HAP-1 (cell line): ENCODE results near the gene EFNA2.
A peak's percentile ranks its signal among the peaks of the same experiment; 100 is the strongest.
"Not testable (repeated sequence)": the region's sequence is repeated elsewhere in the genome, so short reads cannot be mapped to it uniquely, and the experiment has no call there.

ENCODE experiments used
- DNase-seq, 2 experiments: peaks; one replicate each; pipeline ENCODE4 v3.0.0-alpha.2; 2016 to 2020; ENCODE audit warnings: low spot score in 2 of 2
- H3K27me3 ChIP-seq: fragments of 250-450 bp; sonication (Bioruptor Pico); 2 replicates; pipeline ENCODE4 v1.5.1; 2020; ENCODE audit warnings: low read depth, mild to moderate bottlenecking, moderate library complexity
- H3K36me3 ChIP-seq: fragments of 250-450 bp; sonication (Bioruptor Pico); replicated peaks from 2 replicates; pipeline ENCODE4 v1.5.1; 2020; ENCODE audit warnings: mild to moderate bottlenecking
- H3K4me1 ChIP-seq: fragments of 250-450 bp; sonication (Bioruptor Pico); 2 replicates; pipeline ENCODE4 v1.5.1; 2020; ENCODE audit warnings: mild to moderate bottlenecking
- H3K4me3 ChIP-seq: fragments of 250-450 bp; sonication (Bioruptor Pico); 2 replicates; pipeline ENCODE4 v1.5.1; 2020; ENCODE audit warnings: mild to moderate bottlenecking, moderate library complexity
- H3K9me3 ChIP-seq: fragments of 250-450 bp; sonication (Bioruptor Pico); 2 replicates; pipeline ENCODE4 v1.5.1; 2020; ENCODE audit warnings: mild to moderate bottlenecking, moderate library complexity
- in situ Hi-C: fragments of 300-500 bp; cut with MboI; formaldehyde crosslinking; loops from 3 replicates; pipeline ENCODE4 v1.14.3; 2020; ENCODE audit warnings: low sequenced_read_pairs, inconsistent platforms, mixed read lengths

The EFNA2 gene

DNA sequence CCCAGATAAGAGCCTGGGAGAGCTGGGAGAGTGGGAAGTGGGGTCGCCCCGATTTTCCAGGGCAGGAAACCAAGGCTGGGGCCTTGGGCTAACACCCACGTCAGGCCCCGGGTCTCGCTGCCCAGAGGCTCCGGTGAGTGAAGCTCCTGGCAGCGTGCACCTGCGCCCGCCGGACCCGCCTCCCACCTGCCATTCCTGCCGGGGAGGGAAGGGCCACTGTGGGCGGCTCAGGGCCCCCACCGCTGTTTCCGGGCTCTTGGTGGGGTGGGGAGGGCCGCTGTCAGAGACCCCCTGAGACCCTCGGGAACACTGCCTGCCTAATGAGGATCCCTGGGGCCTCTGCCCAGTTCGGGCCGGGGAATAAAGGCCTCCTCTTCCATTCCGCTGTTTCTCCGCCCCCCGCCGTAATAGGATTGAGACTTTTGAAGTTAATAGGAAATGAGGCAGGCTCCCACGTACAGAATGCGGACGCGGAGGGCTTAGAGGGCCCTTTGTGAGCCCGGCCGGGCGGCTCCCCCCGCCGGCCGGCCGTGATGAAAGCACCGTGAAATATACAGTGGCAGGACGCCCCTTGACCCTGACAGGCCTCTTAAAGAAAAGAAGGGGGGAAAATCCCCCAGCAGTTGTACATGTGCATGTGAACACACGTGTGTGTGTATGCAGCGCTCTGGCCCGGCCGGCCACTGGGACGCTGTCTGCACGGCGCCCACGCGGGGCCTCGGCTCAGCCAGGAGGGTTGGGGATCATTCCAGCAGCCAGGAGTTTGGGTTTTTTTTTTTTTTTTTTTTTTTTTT is 33.2 kb downstream of the EFNA2 start:
- peak in 1 of 2 experiments; percentile 55 for DNase-seq
- peaks cover 3% of the 10 kb centered on the region; the same call in 1 of the 2 replicates for H3K4me1 ChIP-seq
- H3K9me3 ChIP-seq: no peaks in the 10 kb centered on the region
- in situ Hi-C loops: no loop called here
- H3K4me3 ChIP-seq: no peak overlapping the region
- H3K27me3 ChIP-seq: no peaks in the 10 kb centered on the region; the same call in 1 of the 2 replicates
- no peaks in the 10 kb centered on the region for H3K36me3 ChIP-seq

DNA sequence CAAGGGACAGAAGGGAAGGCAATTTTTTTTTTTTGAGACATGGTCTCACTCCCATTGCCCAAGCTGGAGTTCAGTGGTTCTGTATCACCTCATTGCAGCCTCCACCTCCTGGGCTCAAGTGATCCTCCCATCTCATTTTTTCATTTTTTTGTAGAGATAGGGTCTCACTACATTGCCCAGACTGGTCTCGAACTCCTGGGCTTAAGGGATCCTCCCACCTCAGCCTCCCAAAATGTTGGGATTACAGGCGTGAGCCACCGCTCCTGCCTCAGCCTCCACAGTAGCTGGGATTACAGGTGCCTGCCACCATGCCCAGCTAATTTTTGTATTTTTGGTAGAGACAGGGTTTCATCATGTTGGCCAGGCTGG is 34.6 kb downstream of the EFNA2 start:
- H3K9me3 ChIP-seq, in situ Hi-C loops, H3K27me3 ChIP-seq, H3K4me3 ChIP-seq, DNase-seq, H3K36me3 ChIP-seq: not testable (repeated sequence)
- H3K4me1 ChIP-seq: peaks cover 11% of the 10 kb centered on the region

GRCh38 chr19:1321539-1321938 is 35.9 kb downstream of the EFNA2 start:
- in situ Hi-C loops: no loop called here
- Histone ChIP-seq H3K36me3 (no peaks in the 10 kb centered on the region), H3K27me3 (no peaks in the 10 kb centered on the region; the same call in 1 of the 2 replicates), H3K4me3 (no peak overlapping the region), H3K4me1 (peaks cover 10% of the 10 kb centered on the region), H3K9me3 (no peaks in the 10 kb centered on the region)
- no peak for DNase-seq

DNA sequence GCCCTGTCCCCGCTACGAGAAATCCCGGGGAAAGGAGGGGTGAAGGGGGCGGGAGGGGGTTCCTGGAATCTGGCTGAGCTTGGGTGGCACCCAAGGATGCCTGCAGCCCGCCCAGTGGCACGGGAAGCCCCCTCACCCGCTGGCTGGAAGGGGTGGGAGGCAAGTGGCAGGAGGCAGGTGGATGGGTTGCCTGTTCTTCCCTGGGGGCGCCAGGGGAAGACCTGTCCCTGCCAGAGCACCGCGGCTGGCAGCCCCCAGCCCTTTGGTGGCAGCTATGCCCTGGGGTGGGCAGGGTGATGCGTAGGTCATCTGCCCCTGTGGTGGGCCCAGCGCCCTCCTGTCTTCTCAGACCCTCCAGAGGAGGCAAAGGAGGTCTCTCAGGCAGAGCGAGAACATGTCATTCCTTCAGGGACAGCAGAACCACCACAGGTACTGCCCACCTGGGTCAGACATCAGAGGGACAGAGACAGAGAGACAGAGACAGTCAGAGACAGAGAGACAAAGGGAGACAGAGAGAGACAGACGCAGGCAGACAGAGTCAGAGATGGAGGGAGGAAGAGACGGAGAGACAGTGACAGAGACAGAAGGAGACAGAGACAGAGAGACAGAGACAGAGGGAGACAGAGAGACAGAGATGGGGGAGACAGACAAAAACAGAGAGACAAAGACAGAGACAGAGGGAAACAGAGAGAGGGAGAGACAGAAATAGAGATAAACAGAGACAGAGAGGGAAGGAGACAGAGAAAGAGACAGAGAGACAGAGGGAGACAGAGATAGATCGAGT is 36.7 kb downstream of the EFNA2 start:
- Histone ChIP-seq H3K9me3 (no peaks in the 10 kb centered on the region), H3K4me1 (peaks cover 10% of the 10 kb centered on the region), H3K27me3 (no peaks in the 10 kb centered on the region; the same call in 1 of the 2 replicates), H3K36me3 (no peaks in the 10 kb centered on the region), H3K4me3 (no peak overlapping the region)
- in situ Hi-C loops: no loop called here
- no peak for DNase-seq

- in situ Hi-C loops: no loop called here
- Histone ChIP-seq H3K27me3 (no peaks in the 10 kb centered on the region), H3K4me1 (peaks cover 10% of the 10 kb centered on the region), H3K9me3 (no peaks in the 10 kb centered on the region), H3K4me3 (peak overlapping the region; percentile 19), H3K36me3 (no peaks in the 10 kb centered on the region)
- DNase-seq: no peak
These were observed 38.7 kb downstream of the EFNA2 start for GRCh38 chr19:1324249-1324805.

DNA sequence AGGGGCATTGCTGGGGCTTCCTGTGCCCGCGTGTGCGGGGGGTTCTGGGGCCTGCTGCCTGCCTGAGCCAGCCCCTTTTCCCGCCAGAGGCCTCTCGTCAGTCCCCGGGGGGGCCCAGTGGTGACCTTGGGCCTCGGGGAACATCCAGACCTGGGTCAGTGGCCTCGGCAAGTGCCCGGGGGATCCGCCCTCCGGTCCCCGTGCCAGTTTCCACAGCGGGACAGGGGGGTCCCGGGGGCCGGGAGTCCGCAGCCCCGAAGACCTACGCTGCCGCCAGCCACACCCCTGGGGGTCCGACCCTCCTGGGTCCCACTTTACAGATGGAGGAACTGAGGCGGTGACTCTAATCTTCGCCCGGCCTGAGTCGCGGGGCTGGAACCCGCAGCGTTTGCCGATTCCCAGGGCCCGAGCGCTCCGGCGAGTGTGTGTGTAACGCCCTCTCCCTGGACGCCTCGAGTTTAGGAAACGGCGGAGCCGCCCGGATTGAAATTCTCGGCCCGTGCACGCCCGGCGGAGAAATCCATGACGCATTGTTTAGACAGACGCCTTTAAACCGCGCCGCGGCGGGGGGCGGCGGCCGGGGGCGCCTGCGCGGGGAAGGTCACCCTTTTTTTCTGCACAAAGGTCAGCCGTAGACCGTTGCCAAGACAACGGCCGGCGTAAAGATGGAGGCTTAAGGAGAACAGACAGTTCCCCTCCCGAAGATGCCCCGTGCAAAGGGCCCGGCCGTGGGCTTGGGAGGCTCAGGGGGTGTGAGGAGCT is 39.3 kb downstream of the EFNA2 start:
- Histone ChIP-seq H3K27me3 (no peaks in the 10 kb centered on the region), H3K36me3 (no peaks in the 10 kb centered on the region), H3K4me1 (peaks cover 10% of the 10 kb centered on the region), H3K4me3 (peak overlapping the region; percentile 19), H3K9me3 (no peaks in the 10 kb centered on the region)
- in situ Hi-C loops: no loop called here
- peak; percentile 69 to 83 for DNase-seq

DNA sequence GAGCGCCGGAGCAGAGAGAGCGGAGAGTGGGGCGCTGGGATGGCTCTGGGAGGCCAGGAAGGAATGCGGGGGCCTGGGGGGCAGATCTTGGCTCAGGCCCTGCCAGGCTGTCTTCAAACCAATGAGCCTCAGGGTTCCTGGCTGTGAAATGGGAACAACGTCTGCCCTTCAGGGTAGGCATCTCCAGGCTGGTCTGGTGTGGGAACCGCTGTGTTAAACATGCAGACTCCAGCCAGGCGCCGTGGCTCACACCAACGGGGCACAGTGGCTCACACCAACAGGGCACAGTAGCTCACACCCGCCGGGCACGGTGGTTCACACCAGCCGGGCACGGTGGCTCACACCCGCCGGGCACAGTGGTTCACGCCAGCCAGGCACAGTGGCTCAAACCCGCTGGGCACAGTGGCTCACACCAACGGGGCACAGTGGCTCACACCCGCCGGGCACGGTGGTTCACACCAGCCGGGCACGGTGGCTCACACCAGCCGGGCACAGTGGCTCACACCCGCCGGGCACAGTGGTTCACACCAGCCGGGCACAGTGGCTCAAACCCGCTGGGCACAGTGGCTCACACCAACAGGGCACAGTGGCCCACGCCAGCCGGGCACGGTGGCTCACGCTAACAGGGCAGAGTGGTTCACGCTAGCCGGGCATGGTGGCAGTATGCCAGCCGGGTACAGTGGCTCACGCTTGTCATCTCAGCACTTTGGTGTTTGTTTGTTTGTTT is 40.1 kb downstream of the EFNA2 start:
- no peaks in the 10 kb centered on the region for H3K27me3 ChIP-seq
- in situ Hi-C loops: no loop called here
- peak overlapping the region; percentile 19; the same call in 1 of the 2 replicates for H3K4me3 ChIP-seq
- no peaks in the 10 kb centered on the region for H3K9me3 ChIP-seq
- no peaks in the 10 kb centered on the region for H3K36me3 ChIP-seq
- H3K4me1 ChIP-seq: peaks cover 10% of the 10 kb centered on the region
- no peak for DNase-seq

DNA sequence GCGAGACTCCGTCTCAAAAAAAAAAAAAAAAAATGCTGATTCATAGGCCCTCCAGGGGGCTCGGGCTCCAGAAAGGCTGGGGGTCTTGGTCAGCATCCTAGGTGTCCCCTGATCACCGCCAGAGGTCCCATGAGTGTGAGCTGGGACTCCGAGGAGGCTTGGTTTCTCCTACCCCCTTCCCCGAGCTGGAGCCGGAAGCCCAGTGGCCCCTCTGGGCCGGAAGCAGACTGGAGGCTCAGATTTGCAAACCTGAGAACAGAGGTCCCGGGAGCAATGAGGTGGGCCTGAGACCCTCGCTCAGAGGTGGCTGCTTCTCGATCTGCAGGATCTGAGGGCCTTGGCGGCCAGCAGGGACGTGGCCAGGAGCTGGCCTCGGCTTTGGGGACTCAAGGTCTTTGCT is 41.5 kb downstream of the EFNA2 start:
- no peak for DNase-seq

GRCh38 chr19:1332208-1332607 is 46.5 kb downstream of the EFNA2 start:
- in situ Hi-C loops, H3K9me3 ChIP-seq, DNase-seq, H3K27me3 ChIP-seq, H3K4me3 ChIP-seq, H3K4me1 ChIP-seq, H3K36me3 ChIP-seq: not testable (repeated sequence)

More for the DNA sequence above, 41.5 kb downstream of the EFNA2 start:
- H3K27me3 ChIP-seq: no peaks in the 10 kb centered on the region
- H3K4me3 ChIP-seq: no peak overlapping the region
- in situ Hi-C loops: no loop called here
- no peaks in the 10 kb centered on the region for H3K36me3 ChIP-seq
- H3K9me3 ChIP-seq: no peaks in the 10 kb centered on the region
- peaks cover 10% of the 10 kb centered on the region for H3K4me1 ChIP-seq

GRCh38 chr19:1336079-1336684 is 50.5 kb downstream of the EFNA2 start:
- H3K4me1 ChIP-seq: no peaks in the 10 kb centered on the region
- no peaks in the 10 kb centered on the region for H3K27me3 ChIP-seq
- no peaks in the 10 kb centered on the region for H3K9me3 ChIP-seq
- no peak for DNase-seq
- in situ Hi-C loops: no loop called here
- H3K36me3 ChIP-seq: no peaks in the 10 kb centered on the region
- no peak overlapping the region for H3K4me3 ChIP-seq

DNA sequence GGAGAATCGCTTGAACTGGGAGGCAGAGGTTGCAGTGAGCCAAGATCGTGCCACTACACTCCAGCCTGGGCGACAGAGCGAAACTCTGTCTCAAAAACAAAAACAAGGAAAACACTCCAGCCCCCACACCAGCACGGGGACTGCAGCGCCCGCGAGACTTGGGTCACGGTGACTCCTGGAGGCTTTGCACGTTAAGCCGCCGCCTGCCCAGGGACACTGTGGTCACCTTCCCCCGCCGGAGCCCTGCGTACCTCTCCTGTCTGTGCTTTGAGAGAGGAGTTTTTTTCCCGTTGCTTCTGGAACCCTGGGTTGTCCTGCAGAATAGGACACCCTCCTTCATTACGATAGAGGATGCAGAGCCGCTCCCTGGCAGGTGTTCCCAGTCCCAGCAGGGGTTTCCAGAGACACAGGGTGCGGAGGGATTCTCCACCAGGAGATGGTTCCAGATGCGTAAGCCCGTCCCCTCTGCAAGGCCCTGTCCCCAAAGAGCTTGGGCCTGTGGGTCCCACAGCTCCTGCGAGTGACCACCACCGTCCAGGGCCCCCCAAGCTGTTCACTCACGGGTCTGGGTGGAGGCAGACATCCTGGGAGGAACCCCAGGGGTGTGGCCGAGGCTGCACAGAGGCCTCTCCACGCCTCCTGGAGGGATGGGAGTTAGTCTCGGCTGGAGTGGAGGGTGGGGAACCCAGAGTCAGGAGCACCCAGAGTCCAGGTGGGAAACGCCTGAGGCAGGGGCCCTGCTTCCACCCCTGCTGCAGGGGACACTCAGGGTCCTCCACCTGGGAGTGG is 55.2 kb downstream of the EFNA2 start:
- no peak for DNase-seq
- Histone ChIP-seq H3K36me3 (no peaks in the 10 kb centered on the region), H3K4me3 (no peak overlapping the region), H3K27me3 (no peaks in the 10 kb centered on the region), H3K9me3 (no peaks in the 10 kb centered on the region), H3K4me1 (peaks cover 7% of the 10 kb centered on the region)
- in situ Hi-C loops: no loop called here

DNA sequence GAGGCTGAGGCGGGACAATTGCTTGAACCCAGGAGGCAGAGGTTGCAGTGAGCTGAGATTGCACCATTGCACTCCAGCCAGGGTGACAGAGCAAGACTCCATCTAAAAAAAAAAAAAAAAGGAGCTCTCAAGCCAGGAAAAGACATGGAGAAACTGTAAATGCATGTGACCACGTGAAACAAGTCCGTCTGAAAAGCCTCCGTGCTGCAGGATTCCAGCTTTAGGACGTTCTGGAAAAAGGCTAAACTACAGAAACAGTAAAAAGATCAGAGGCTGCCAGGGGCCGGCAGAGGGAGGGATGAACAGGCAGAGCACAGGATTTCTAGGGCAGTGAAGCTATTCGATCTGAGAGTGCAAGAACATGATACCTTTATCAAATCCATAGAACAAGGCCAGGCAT is 57.4 kb downstream of the EFNA2 start:
- in situ Hi-C loops: no loop called here
- Histone ChIP-seq H3K4me1 (peaks cover 12% of the 10 kb centered on the region), H3K4me3 (no peak overlapping the region), H3K9me3 (no peaks in the 10 kb centered on the region), H3K36me3 (no peaks in the 10 kb centered on the region), H3K27me3 (no peaks in the 10 kb centered on the region)
- DNase-seq: no peak
